Stimulated activated effector memory CD8-positive, alpha-beta T cell treated with anti-CD3 and anti-CD28 coated beads, Interleukin-12 subunit alpha, Interleukin-12 subunit beta, amount 100 ng/mL, for 72 hours (primary cell): ENCODE data around the gene FBXW7.

Experiments
- ATAC-seq: fragments of 150-1000 bp; cut with Tn5 transposase; 2 replicates; pipeline ENCODE4 v1.10.0; 2021
- DNase-seq, 2 donors: peaks; one replicate each; pipeline ENCODE4 v3.0.0; 2021 to 2022; ENCODE audit warnings: low spot score in 2 of 2
- H3K27ac Mint-ChIP-seq: one replicate; pipeline ENCODE4 v1.8.0; 2022; ENCODE audit warnings: mild to moderate bottlenecking, mixed read lengths
- H3K36me3 Mint-ChIP-seq: one replicate; pipeline ENCODE4 v1.8.0; 2022; ENCODE audit warnings: mild to moderate bottlenecking, mixed read lengths
- H3K4me1 Mint-ChIP-seq: one replicate; pipeline ENCODE4 v1.8.0; 2022; ENCODE audit warnings: mixed read lengths
- H3K4me3 Mint-ChIP-seq: one replicate; pipeline ENCODE4 v1.8.0; 2022; ENCODE audit warnings: mild to moderate bottlenecking, mixed read lengths
- H3K9me3 Mint-ChIP-seq: one replicate; pipeline ENCODE4 v1.8.0; 2022; ENCODE audit warnings: mixed read lengths

Gene FBXW7

GRCh38 chr4:152348670-152349069, 187.2 kb downstream of the FBXW7 start:
- no peak overlapping the region for H3K4me3 Mint-ChIP-seq
- peaks cover 7% of the 10 kb centered on the region for H3K4me1 Mint-ChIP-seq
- H3K9me3 Mint-ChIP-seq = no peaks in the 10 kb centered on the region
- H3K27ac Mint-ChIP-seq = no peak overlapping the region
- H3K36me3 Mint-ChIP-seq = peaks cover 28% of the 10 kb centered on the region
- DNase-seq (no peak), ATAC-seq (no peak)

DNA sequence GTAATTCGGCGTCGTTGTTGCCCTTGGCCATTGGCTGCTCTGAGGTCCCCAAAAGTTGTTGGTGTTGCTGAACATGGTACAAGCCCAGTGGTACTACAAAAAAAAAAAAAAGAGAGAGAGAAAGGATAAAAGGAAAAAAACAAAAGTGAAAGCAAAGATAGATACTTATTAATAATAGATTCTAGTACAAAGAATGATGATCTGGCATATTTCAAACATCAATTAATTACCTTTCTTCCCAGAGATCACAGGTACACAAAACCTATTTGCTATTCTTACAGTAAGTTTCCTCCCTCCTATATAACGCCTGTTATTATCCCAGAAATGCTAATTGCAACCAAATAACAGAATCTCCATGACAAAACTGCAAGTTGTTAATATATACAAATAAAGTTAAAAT, 188.9 kb downstream of the FBXW7 start:
- DNase-seq = no peak
- peaks cover 35% of the 10 kb centered on the region for H3K36me3 Mint-ChIP-seq
- no peak for ATAC-seq
- H3K4me1 Mint-ChIP-seq = no peaks in the 10 kb centered on the region
- H3K9me3 Mint-ChIP-seq = no peaks in the 10 kb centered on the region
- no peak overlapping the region for H3K4me3 Mint-ChIP-seq
- H3K27ac Mint-ChIP-seq = no peak overlapping the region

DNA sequence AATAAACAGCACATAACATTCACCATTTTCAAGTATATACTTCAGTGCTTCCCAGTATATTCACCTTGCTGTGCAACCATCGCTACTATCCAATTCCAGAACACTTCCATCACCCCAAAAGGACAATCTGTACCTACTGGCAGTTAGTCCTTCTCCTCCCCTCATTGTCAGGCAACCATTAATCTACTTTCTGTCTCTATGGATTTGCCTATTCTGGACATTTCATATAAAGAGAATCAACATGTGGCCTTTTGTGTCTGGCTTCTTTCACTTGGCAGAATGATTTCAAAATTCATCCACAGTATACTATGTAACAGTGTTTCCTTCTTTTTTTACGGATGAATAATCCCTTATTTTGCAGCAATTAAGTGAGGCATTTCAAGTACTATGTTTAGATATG, 189.4 kb downstream of the FBXW7 start:
- no peak for ATAC-seq
- H3K4me1 Mint-ChIP-seq = no peaks in the 10 kb centered on the region
- no peak overlapping the region for H3K27ac Mint-ChIP-seq
- DNase-seq = no peak
- no peaks in the 10 kb centered on the region for H3K9me3 Mint-ChIP-seq
- H3K4me3 Mint-ChIP-seq = no peak overlapping the region
- peaks cover 38% of the 10 kb centered on the region for H3K36me3 Mint-ChIP-seq

- DNase-seq = no peak
- Mint-ChIP-seq H3K4me1 (no peaks in the 10 kb centered on the region), H3K36me3 (peaks cover 55% of the 10 kb centered on the region), H3K4me3 (no peak overlapping the region), H3K27ac (no peak overlapping the region), H3K9me3 (no peaks in the 10 kb centered on the region)
- ATAC-seq = no peak
These were observed 191.9 kb downstream of the FBXW7 start for GRCh38 chr4:152344001-152344400.

- no peak overlapping the region for H3K4me3 Mint-ChIP-seq
- H3K36me3 Mint-ChIP-seq = peaks cover 54% of the 10 kb centered on the region
- no peak for ATAC-seq
- no peaks in the 10 kb centered on the region for H3K9me3 Mint-ChIP-seq
- H3K4me1 Mint-ChIP-seq = no peaks in the 10 kb centered on the region
- DNase-seq = no peak
- H3K27ac Mint-ChIP-seq = no peak overlapping the region
These were observed 193.6 kb downstream of the FBXW7 start for GRCh38 chr4:152342293-152342692.

DNA sequence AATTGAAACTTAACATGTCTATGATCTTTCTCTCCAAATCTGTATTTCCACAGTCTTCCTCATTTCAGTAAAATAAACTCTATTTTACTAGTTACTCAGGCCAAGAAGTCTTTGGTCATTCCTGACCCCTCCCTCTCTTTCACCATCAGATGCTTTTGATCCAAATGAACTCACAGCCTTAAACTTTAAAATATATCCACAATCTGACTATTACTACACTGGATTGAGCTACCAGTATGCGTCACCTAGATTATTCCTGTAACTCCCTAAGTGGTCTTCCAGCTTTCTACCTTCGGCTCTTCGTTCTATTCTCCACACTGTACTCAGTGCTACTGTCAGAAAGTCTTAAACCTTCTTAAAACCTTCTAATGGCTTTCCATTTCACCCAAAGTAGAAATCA, 195.1 kb downstream of the FBXW7 start:
- H3K9me3 Mint-ChIP-seq = no peaks in the 10 kb centered on the region
- ATAC-seq (no peak), DNase-seq (no peak)
- peaks cover 42% of the 10 kb centered on the region for H3K36me3 Mint-ChIP-seq
- H3K4me3 Mint-ChIP-seq = no peak overlapping the region
- H3K27ac Mint-ChIP-seq = no peak overlapping the region
- H3K4me1 Mint-ChIP-seq = no peaks in the 10 kb centered on the region

DNA sequence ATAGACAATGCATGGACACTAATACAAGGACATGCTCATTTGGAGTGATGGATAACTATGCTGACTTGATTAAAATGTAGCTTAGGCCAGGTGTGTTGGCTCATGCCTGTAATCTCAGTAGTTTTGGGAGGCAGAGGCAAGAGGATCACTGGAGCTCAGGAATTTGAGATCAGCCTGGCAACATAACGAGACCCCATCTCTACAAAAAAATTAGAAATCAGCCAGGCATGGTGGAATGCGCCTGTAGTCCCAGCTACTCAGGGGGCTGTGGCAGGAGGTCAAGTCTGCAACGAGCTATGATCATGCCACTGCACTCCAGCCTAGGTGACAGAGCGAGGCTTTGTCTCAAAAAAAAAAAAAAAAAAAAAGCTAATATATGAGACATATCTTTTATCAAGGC, 196.3 kb downstream of the FBXW7 start:
- no peaks in the 10 kb centered on the region for H3K9me3 Mint-ChIP-seq
- no peak overlapping the region for H3K4me3 Mint-ChIP-seq
- H3K4me1 Mint-ChIP-seq = no peaks in the 10 kb centered on the region
- DNase-seq (no peak), ATAC-seq (no peak)
- H3K27ac Mint-ChIP-seq = peak overlapping the region; percentile 18
- H3K36me3 Mint-ChIP-seq = peaks cover 31% of the 10 kb centered on the region

DNA sequence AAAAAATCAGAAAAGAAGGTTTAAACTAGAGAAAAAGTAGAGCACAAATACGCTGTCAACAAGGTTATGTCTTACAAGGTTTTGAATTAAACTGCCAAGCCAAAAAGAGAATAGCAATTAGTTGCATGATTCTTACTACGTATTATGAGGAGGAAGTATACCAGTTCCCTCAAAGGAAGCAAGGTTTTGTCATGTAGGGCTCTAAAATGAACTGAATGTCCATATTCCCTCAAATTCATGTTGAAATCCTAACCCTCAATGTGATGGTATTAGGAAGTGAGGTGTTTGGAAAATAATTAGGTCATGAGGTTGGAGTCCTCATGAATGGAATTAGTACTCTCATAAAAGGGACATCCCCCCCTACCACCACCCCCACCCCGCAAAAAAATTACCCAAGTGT, 201.0 kb downstream of the FBXW7 start:
- Mint-ChIP-seq H3K36me3 (peaks cover 53% of the 10 kb centered on the region), H3K9me3 (no peaks in the 10 kb centered on the region), H3K4me1 (no peaks in the 10 kb centered on the region), H3K4me3 (no peak overlapping the region), H3K27ac (no peak overlapping the region)
- no peak for ATAC-seq
- no peak for DNase-seq

- H3K27ac Mint-ChIP-seq = no peak overlapping the region
- H3K4me1 Mint-ChIP-seq = peaks cover 8% of the 10 kb centered on the region
- peaks cover 81% of the 10 kb centered on the region for H3K36me3 Mint-ChIP-seq
- H3K9me3 Mint-ChIP-seq = no peaks in the 10 kb centered on the region
- DNase-seq (no peak), ATAC-seq (no peak)
- no peak overlapping the region for H3K4me3 Mint-ChIP-seq
These were observed 204.8 kb downstream of the FBXW7 start for GRCh38 chr4:152331042-152331441.

GRCh38 chr4:152328582-152328981, 207.3 kb downstream of the FBXW7 start:
- Mint-ChIP-seq H3K9me3 (no peaks in the 10 kb centered on the region), H3K4me1 (peaks cover 8% of the 10 kb centered on the region), H3K27ac (no peak overlapping the region), H3K4me3 (no peak overlapping the region), H3K36me3 (peaks cover 92% of the 10 kb centered on the region)
- DNase-seq (no peak), ATAC-seq (no peak)

DNA sequence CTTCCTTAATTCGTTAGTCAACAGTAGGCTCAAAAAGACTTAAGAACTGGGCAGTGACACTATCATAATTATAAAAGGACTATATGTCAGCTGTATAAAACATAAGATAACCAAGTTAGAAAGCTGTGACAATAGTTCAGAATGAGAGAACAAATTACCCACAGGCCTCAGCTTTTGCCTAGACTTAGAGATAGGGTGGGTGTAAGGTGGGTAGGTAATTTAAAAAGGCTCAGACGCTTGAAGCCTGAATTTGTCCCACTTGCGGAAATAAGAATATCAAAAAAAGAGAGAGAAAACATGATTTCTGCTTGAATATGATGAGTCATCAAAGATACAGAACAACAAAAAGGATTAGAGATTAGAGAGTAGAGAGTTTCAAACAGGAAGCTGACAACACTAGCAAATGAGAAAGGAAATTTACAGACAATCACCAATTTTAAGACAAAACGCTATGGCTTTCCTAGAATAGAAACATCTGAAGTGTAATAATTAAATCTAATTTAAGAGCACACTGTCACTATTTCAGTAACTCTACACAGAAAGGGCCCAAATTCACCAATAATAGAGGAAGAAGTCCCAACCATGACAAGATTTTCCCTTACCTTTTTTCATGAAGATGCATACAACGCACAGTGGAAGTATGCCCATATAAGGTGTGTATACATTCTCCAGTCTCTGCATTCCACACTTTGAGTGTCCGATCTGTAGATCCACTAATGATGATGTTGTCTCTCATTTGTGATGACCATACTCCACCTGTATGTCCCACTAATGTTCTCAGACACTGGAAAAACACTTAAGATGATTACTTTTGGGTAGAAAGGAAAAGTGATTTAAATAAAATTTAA, 208.1 kb downstream of the FBXW7 start:
- Mint-ChIP-seq H3K9me3 (no peaks in the 10 kb centered on the region), H3K4me3 (no peak overlapping the region), H3K27ac (no peak overlapping the region), H3K4me1 (peaks cover 8% of the 10 kb centered on the region), H3K36me3 (peaks cover 92% of the 10 kb centered on the region)
- no peak for ATAC-seq
- no peak for DNase-seq

GRCh38 chr4:152325831-152326230, 210.1 kb downstream of the FBXW7 start:
- ATAC-seq (no peak), DNase-seq (no peak)
- H3K9me3 Mint-ChIP-seq = no peaks in the 10 kb centered on the region
- H3K4me1 Mint-ChIP-seq = peaks cover 8% of the 10 kb centered on the region
- H3K27ac Mint-ChIP-seq = no peak overlapping the region
- H3K36me3 Mint-ChIP-seq = peaks cover 89% of the 10 kb centered on the region
- H3K4me3 Mint-ChIP-seq = no peak overlapping the region

GRCh38 chr4:152323221-152323620, 212.7 kb downstream of the FBXW7 start:
- no peak for DNase-seq
- Mint-ChIP-seq H3K4me3 (no peak overlapping the region), H3K27ac (no peak overlapping the region), H3K4me1 (peaks cover 8% of the 10 kb centered on the region), H3K9me3 (no peaks in the 10 kb centered on the region), H3K36me3 (peaks cover 73% of the 10 kb centered on the region)
- ATAC-seq = no peak

- Mint-ChIP-seq H3K4me3 (no peak overlapping the region), H3K36me3 (peaks cover 72% of the 10 kb centered on the region), H3K4me1 (peaks cover 3% of the 10 kb centered on the region), H3K9me3 (no peaks in the 10 kb centered on the region), H3K27ac (no peak overlapping the region)
- DNase-seq (no peak), ATAC-seq (no peak)
These were observed 213.2 kb downstream of the FBXW7 start for GRCh38 chr4:152322656-152323055.

DNA sequence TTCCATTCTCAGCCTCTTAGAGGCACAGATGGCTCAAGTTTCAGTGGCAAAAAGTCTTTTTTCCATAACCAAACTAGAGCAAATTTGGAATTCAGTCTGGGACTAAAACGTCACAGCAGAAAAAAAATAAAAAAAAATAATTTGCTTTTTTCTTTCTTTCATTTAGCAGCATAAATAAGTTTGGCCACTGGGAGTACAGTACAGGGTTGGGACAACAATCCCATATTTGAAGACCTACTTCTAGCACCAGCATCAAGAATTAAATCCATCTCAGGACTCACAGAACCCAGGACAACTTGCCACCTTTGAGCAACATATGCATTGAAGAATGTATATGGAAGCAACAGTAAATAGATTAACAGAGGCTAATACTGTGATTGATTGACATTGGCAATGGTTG, 214.0 kb downstream of the FBXW7 start:
- Mint-ChIP-seq H3K27ac (no peak overlapping the region), H3K4me3 (no peak overlapping the region), H3K9me3 (no peaks in the 10 kb centered on the region), H3K36me3 (peaks cover 65% of the 10 kb centered on the region), H3K4me1 (no peaks in the 10 kb centered on the region)
- ATAC-seq (no peak), DNase-seq (no peak)

GRCh38 chr4:152321398-152321797, 214.5 kb downstream of the FBXW7 start:
- H3K9me3 Mint-ChIP-seq = no peaks in the 10 kb centered on the region
- ATAC-seq = no peak
- H3K36me3 Mint-ChIP-seq = peaks cover 64% of the 10 kb centered on the region
- no peak overlapping the region for H3K4me3 Mint-ChIP-seq
- no peaks in the 10 kb centered on the region for H3K4me1 Mint-ChIP-seq
- DNase-seq = no peak
- H3K27ac Mint-ChIP-seq = no peak overlapping the region
